Measurements from ENCODE around the gene AGMO. TPM values are rescaled to one million over a fixed set of nuclear protein-coding genes. Genes with fewer than 3 reads are reported as not detected.

AGMO gene
- total and polyA plus RNA-seq, 10 of the 15 experiments (the other 5 are each of a cell fraction or from before 2014, with no cell fraction given), result 0.11 to 0.29 TPM; not detected in 8

- ATAC-seq, result no peak
- Histone ChIP-seq H3K27me3 (replicated peaks in 1 of 2; ENCODE audit: control insufficient read depth in 2 of 2, insufficient read depth in 2 of 2, low read length in 1 of 2) (no peaks in the 10 kb centered on the region), H3K4me3 (no peak overlapping the region), H3K9ac (ENCODE audit: control insufficient read depth, insufficient read depth, low read length) (no peak overlapping the region), H3K4me1 (ENCODE audit: control insufficient read depth, insufficient read depth, low read length) (no peaks in the 10 kb centered on the region), H2AFZ (ENCODE audit: control insufficient read depth, low read depth, low read length) (no peak overlapping the region), H3K36me3 (ENCODE audit: control insufficient read depth in 2 of 2, insufficient read depth in 2 of 2, low read length in 1 of 2) (no peaks in the 10 kb centered on the region), H3K27ac (ENCODE audit: control insufficient read depth, insufficient read depth) (no peak overlapping the region), H4K20me1 (ENCODE audit: control insufficient read depth, insufficient read depth) (no peaks in the 10 kb centered on the region), H3K9me3 (replicated peaks; ENCODE audit: control insufficient read depth, insufficient read depth, low read length) (no peaks in the 10 kb centered on the region), H3K4me2 (ENCODE audit: control insufficient read depth, insufficient read depth) (no peak overlapping the region), H3K79me2 (ENCODE audit: control insufficient read depth, insufficient read depth, low read length) (no peaks in the 10 kb centered on the region)
- ChIA-PET POLR2A (no interaction called here), RAD21 (ENCODE audit: unreplicated experiment) (no interaction called here), SMC1A (ENCODE audit: uncharacterized antibody, unreplicated experiment) (no interaction called here), CTCF (no interaction called here)
- no TSS peak for BruUV-seq (replicated peaks)
- intact Hi-C loops (cut with micrococcal nuclease; ENCODE audit: unreplicated experiment), result no loop called here
- TF ChIP-seq ATF2 (IDR thresholded peaks at IDR 0.05; ENCODE audit: low read length), result no peak
- TF ChIP-seq SMAD1 (IDR thresholded peaks at IDR 0.05; ENCODE audit: low read depth, partially characterized antibody), result peak; percentile 60
- in situ Hi-C loops (cut with MboI), result no loop called here
- FAIRE-seq, result no peak
- no peak for DNase-seq (ENCODE audit: low read depth, low spot score)
These were observed 56.1 kb downstream of the AGMO start for GRCh38 chr7:15505761-15506160.

- no peak overlapping the region for H3K4me2 ChIP-seq (ENCODE audit: control insufficient read depth, insufficient read depth)
These were observed 57.5 kb downstream of the AGMO start for GRCh38 chr7:15504351-15504750.

More at GRCh38 chr7:15504351-15504750, 57.5 kb downstream of the AGMO start:
- Histone ChIP-seq H2AFZ (ENCODE audit: control insufficient read depth, low read depth, low read length) (no peak overlapping the region), H3K9ac (ENCODE audit: control insufficient read depth, insufficient read depth, low read length) (no peak overlapping the region), H3K27me3 (replicated peaks in 1 of 2; ENCODE audit: control insufficient read depth in 2 of 2, insufficient read depth in 2 of 2, low read length in 1 of 2) (no peaks in the 10 kb centered on the region), H3K27ac (ENCODE audit: control insufficient read depth, insufficient read depth) (no peak overlapping the region), H3K79me2 (ENCODE audit: control insufficient read depth, insufficient read depth, low read length) (no peaks in the 10 kb centered on the region), H4K20me1 (ENCODE audit: control insufficient read depth, insufficient read depth) (no peaks in the 10 kb centered on the region), H3K36me3 (ENCODE audit: control insufficient read depth in 2 of 2, insufficient read depth in 2 of 2, low read length in 1 of 2) (no peaks in the 10 kb centered on the region), H3K4me3 (no peak overlapping the region), H3K9me3 (replicated peaks; ENCODE audit: control insufficient read depth, insufficient read depth, low read length) (no peaks in the 10 kb centered on the region), H3K4me1 (ENCODE audit: control insufficient read depth, insufficient read depth, low read length) (no peaks in the 10 kb centered on the region)
- DNase-seq (ENCODE audit: low read depth, low spot score) (no peak), ATAC-seq (no peak), FAIRE-seq (no peak)
- POLR2A ChIA-PET, result no interaction called here
- in situ Hi-C loops (cut with MboI) (no loop called here), intact Hi-C loops (cut with micrococcal nuclease; ENCODE audit: unreplicated experiment) (no loop called here)
- no TSS peak for BruUV-seq (replicated peaks)
- TF ChIP-seq ZBTB33 (IDR thresholded peaks at IDR 0.05) (no peak), IRF4 (IDR thresholded peaks at IDR 0.05; ENCODE audit: low read depth, low read length) (no peak), ZNF622 (IDR thresholded peaks at IDR 0.05) (no peak), WRNIP1 (IDR thresholded peaks at IDR 0.05; ENCODE audit: borderline replicate concordance, low read depth, low read length) (no peak), TBL1XR1 (IDR thresholded peaks at IDR 0.05; ENCODE audit: low read depth, low read length) (no peak)
- CTCF ChIA-PET, result no interaction called here
- SMC1A ChIA-PET (ENCODE audit: uncharacterized antibody, unreplicated experiment), result no interaction called here
- 22% methylated on average over 4 of the region's 4 CpGs for WGBS (ENCODE audit: insufficient coverage, insufficient replicate concordance, low lambda C conversion rate, missing lambda C conversion rate)
- RAD21 ChIA-PET (ENCODE audit: unreplicated experiment), result no interaction called here

Measured in GM12878 (cell line).